Measurements from ENCODE around the gene TMEM208. TPM values are rescaled to one million over a fixed set of nuclear protein-coding genes. Genes with fewer than 3 reads are reported as not detected.

Gene TMEM208
- total RNA-seq, 4 donors from 2014 or later = 19.5 to 26.7 (median 23.8) TPM

DNA sequence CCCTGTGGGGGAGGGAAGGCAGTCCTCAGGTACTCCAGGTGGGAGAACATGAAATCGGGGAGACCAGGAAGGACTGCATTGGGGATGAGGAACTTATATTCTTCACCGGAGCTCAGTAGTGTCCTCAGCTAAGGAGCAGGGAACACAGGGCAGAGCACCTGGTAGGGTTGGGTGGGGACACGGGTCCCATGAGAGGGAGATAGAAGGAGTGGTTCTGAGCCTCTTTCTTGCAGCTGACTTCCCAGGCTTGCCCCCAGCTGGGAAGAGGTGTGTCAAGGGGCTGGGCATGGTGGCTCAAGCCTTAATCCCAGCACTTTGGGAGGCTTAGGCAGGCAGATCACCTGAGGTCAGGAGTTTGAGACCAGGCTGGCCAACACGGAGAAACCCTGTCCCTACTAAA lies 18.3 kb downstream of the TMEM208 start:
- intact Hi-C loops (cut with DNase I) = no loop called here
- no peak for DNase-seq (ENCODE audit: extremely low spot score)
- Histone ChIP-seq H3K36me3 (no peaks in the 10 kb centered on the region), H3K4me1 (peaks cover 78 to 91% (median 85%) of the 10 kb centered on the region in 4 donors), H3K27me3 (peaks cover 0 to 20% (median 6%) of the 10 kb centered on the region in 4 donors), H3K9me3 (no peaks in the 10 kb centered on the region), H3K4me3 (peak overlapping the region in 3 of 4 donors; percentile 70 to 75 (median 74)), H3K27ac (replicated peaks in 1 of 4) (peak overlapping the region; percentile 81 to 88 (median 84))
- no peak for TF ChIP-seq EP300 (IDR thresholded peaks at IDR 0.05)
- TF ChIP-seq POLR2AphosphoS5 (IDR thresholded peaks at IDR 0.05) = no peak
- 67% methylated on average over 4 of the region's 4 CpGs for WGBS

DNA sequence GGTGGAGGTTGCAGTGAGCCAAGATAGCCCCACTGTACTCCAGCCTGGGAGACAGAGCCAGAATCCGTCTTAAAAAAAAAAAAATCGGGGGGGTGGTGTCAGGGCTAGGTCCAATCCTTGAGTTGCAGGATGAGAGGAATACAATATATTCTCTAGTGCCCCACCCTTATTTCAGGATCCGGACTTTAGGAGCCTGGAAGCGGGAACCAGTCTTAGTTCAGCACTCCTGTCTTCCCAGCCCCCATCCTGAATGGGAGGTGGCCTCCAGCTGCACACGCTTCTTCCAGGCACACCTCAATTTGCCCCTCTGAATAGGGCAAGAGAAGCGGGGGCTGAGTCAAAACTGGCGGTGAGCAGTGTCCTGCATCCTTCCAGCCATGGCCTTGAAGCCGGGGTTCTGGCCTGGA lies 18.7 kb downstream of the TMEM208 start:
- Histone ChIP-seq H3K27ac (replicated peaks in 1 of 4) (peak overlapping the region; percentile 81 to 88 (median 84)), H3K4me3 (peak overlapping the region; percentile 70 to 75 (median 74)), H3K4me1 (peaks cover 74 to 87% (median 80%) of the 10 kb centered on the region in 4 donors), H3K36me3 (no peaks in the 10 kb centered on the region), H3K9me3 (no peaks in the 10 kb centered on the region), H3K27me3 (peaks cover 0 to 25% (median 6%) of the 10 kb centered on the region in 4 donors)
- no peak for DNase-seq (ENCODE audit: extremely low spot score)
- no peak for TF ChIP-seq EP300 (IDR thresholded peaks at IDR 0.05)
- TF ChIP-seq, protein P1, sequence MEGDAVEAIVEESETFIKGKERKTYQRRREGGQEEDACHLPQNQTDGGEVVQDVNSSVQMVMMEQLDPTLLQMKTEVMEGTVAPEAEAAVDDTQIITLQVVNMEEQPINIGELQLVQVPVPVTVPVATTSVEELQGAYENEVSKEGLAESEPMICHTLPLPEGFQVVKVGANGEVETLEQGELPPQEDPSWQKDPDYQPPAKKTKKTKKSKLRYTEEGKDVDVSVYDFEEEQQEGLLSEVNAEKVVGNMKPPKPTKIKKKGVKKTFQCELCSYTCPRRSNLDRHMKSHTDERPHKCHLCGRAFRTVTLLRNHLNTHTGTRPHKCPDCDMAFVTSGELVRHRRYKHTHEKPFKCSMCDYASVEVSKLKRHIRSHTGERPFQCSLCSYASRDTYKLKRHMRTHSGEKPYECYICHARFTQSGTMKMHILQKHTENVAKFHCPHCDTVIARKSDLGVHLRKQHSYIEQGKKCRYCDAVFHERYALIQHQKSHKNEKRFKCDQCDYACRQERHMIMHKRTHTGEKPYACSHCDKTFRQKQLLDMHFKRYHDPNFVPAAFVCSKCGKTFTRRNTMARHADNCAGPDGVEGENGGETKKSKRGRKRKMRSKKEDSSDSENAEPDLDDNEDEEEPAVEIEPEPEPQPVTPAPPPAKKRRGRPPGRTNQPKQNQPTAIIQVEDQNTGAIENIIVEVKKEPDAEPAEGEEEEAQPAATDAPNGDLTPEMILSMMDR (IDR thresholded peaks at IDR 0.05) = no peak
- no peak for TF ChIP-seq POLR2AphosphoS5 (IDR thresholded peaks at IDR 0.05)
- TF ChIP-seq POLR2A (IDR thresholded peaks at IDR 0.05; ENCODE audit: low read depth) = no peak
- intact Hi-C loops (cut with DNase I) = no loop called here
- WGBS = 29% methylated on average over 4 of the region's 8 CpGs

DNA sequence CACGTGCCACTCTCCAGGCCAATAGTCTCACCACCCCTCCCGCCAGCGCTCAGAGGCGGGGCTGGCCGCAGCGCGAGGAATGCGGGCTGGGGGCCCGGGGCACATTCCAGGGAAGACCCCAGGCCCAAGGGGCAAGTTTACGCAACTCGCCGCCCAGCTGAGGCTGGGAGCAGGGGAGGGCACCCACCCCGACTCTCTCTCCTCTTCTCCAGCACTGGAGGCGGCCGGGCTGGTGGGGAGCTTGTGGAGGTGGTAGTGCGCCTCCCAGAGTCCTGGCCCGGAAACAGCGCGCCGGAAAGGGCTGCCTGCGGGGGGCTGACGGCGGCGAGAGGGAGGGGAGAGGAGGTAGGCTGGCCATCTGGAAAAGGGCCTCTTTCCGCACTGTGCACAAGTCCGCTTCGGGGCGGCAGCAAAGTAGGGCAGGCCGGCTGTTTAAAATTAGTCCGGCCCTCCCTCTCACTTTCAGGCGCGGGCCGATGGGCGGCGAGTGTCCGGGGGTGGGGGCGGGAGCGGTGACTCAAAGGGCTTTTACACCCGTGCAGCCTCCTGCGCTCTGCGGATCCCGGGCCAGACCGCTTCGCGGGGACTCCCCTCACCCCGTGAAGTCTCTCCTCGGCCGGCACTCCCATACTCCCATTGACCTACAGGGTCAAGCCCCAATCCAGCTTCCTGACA lies 19.3 kb downstream of the TMEM208 start:
- 0% methylated on average over 22 of the region's 48 CpGs for WGBS
- DNase-seq (ENCODE audit: extremely low spot score) = no peak
- intact Hi-C loops (cut with DNase I) = no loop called here
- no peaks in the 10 kb centered on the region for H3K36me3 ChIP-seq
- peak; percentile 57 to 58 for TF ChIP-seq POLR2AphosphoS5 (IDR thresholded peaks at IDR 0.05)
- TF ChIP-seq, protein P1 (IDR thresholded peaks at IDR 0.05) = peak; percentile 20 to 33 (median 28)
- no peak for TF ChIP-seq EP300 (IDR thresholded peaks at IDR 0.05)
- peak; percentile 21 for TF ChIP-seq POLR2A (IDR thresholded peaks at IDR 0.05; ENCODE audit: low read depth)
- peaks cover 0 to 28% (median 6%) of the 10 kb centered on the region in 4 donors for H3K27me3 ChIP-seq
- no peaks in the 10 kb centered on the region for H3K9me3 ChIP-seq
- H3K27ac ChIP-seq (replicated peaks in 1 of 4) = peak overlapping the region; percentile 81 to 88 (median 84)
- H3K4me3 ChIP-seq = peak overlapping the region; percentile 70 to 75 (median 74)
- H3K4me1 ChIP-seq = peaks cover 69 to 81% (median 74%) of the 10 kb centered on the region in 4 donors

DNA sequence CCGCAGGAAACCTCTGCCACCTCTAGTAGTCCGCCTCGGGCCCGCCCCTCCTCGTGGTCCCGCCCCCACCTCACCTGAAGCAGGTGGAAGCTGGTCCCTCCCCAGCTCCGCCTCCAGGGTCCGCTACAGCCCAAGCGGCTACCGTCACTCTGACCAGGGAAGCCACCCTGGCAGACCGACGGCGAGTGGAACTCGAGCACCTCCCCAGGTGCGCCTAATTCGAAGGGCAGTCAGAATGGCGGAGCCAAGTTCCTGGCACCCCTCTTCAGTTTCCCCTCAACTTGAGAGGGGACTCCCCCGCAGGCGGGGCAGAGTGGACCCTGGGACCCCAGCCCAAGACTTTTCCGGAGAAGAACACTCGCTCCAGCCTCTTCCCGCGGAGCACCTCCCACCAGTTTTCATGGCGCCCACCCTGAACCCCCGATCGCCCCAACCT lies 19.8 kb downstream of the TMEM208 start:
- H3K27ac ChIP-seq (replicated peaks in 1 of 4) = peak overlapping the region; percentile 81 to 88 (median 84)
- intact Hi-C loops (cut with DNase I) = no loop called here
- H3K36me3 ChIP-seq = no peaks in the 10 kb centered on the region
- no peak for TF ChIP-seq POLR2AphosphoS5 (IDR thresholded peaks at IDR 0.05)
- no peak for TF ChIP-seq EP300 (IDR thresholded peaks at IDR 0.05)
- peak; percentile 23 for TF ChIP-seq POLR2A (IDR thresholded peaks at IDR 0.05; ENCODE audit: low read depth)
- TF ChIP-seq, protein P1 (IDR thresholded peaks at IDR 0.05) = no peak
- peak overlapping the region; percentile 70 to 75 (median 74) for H3K4me3 ChIP-seq
- H3K27me3 ChIP-seq = peaks cover 0 to 33% (median 7%) of the 10 kb centered on the region in 4 donors
- WGBS = 0% methylated on average over 14 of the region's 26 CpGs
- DNase-seq (ENCODE audit: extremely low spot score) = no peak
- H3K4me1 ChIP-seq = peaks cover 63 to 76% (median 69%) of the 10 kb centered on the region in 4 donors
- no peaks in the 10 kb centered on the region for H3K9me3 ChIP-seq
